Chondrocyte (in vitro differentiated cells): ENCODE measurements around the gene BLVRA. TPM values are rescaled to one million over a fixed set of nuclear protein-coding genes. Genes with fewer than 3 reads are reported as not detected.

ENCODE experiments used
- DNase-seq: peaks from one replicate; pipeline ENCODE4 v3.0.0; 2021; ENCODE audit warnings: mixed read lengths, low spot score
- H3K27ac Mint-ChIP-seq: one replicate; pipeline ENCODE4 v1.8.0; 2021; ENCODE audit warnings: mild to moderate bottlenecking, moderate library complexity, mixed read lengths; ENCODE audit not compliant: unreplicated experiment
- H3K27me3 Mint-ChIP-seq: 2 replicates; pipeline ENCODE4 v1.8.0; 2021; ENCODE audit warnings: low read depth, mixed read lengths
- H3K36me3 Mint-ChIP-seq: 2 replicates; pipeline ENCODE4 v1.8.0; 2021; ENCODE audit warnings: low read depth, mixed read lengths
- H3K4me1 Mint-ChIP-seq: 2 replicates; pipeline ENCODE4 v1.8.0; 2021; ENCODE audit warnings: low read depth, mild to moderate bottlenecking, mixed read lengths
- H3K4me3 Mint-ChIP-seq: one replicate; pipeline ENCODE4 v1.8.0; 2021; ENCODE audit warnings: mild to moderate bottlenecking, moderate library complexity, mixed read lengths; ENCODE audit not compliant: unreplicated experiment
- H3K9me3 Mint-ChIP-seq: 2 replicates; pipeline ENCODE4 v1.8.0; 2021; ENCODE audit warnings: low read depth, mixed read lengths
- CTCF ChIP-seq: fragments of 200-600 bp; sonication (generic); IDR thresholded peaks from 2 replicates; pipeline ENCODE4 v1.5.0; 2021; ENCODE audit warnings: antibody characterized with exemption, mild to moderate bottlenecking, moderate library complexity
- total RNA-seq: library from RNA; stranded (reverse); gene quantifications from 3 replicates; pipeline ENCODE4 v1.2.1, GENCODE V29; 2021

BLVRA gene
- total RNA-seq, 1 donor from 2014 or later = 48.9 TPM

DNA sequence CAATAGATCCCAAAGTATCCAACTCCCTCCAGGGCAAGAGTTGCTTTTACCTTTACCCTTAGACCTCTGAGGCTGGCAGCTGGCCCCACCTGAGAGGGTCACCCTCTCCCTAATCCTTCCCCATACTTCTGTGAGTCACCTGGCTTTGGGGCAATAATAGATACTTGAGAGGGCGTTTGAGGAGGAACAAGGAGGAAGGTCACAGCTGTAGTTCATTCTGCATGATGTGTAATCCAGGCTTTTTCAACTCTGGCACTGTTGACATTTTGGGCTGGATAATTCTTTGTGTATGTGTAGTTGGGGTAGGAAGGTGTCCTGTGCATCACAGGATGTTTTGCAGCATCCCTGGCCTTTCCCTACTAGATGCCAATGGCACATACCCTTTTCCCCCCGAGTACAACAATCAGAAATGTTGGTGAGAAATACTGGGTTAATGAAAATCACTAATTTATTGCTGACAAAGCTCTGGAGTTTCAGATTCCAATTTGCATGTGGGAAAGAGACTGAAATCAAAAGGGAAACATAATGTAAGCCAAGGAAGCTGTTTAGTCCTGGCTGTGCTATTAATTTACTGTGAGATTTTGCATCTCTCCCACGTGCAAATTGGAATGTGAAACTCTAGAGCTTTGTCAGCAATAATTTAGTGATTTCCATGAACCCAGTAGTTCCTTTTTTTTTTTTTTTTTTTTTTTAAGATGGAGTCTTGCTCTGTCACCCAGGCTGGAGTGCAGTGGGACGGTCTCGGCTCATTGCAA, 3.6 kb downstream of the BLVRA start:
- peaks cover 42% of the 10 kb centered on the region for H3K4me1 Mint-ChIP-seq
- no peak for DNase-seq
- H3K9me3 Mint-ChIP-seq = no peaks in the 10 kb centered on the region
- TF ChIP-seq CTCF = no peak
- H3K4me3 Mint-ChIP-seq = no peak overlapping the region
- H3K27ac Mint-ChIP-seq = no peak overlapping the region
- H3K36me3 Mint-ChIP-seq = peaks cover 3% of the 10 kb centered on the region
- no peaks in the 10 kb centered on the region for H3K27me3 Mint-ChIP-seq

DNA sequence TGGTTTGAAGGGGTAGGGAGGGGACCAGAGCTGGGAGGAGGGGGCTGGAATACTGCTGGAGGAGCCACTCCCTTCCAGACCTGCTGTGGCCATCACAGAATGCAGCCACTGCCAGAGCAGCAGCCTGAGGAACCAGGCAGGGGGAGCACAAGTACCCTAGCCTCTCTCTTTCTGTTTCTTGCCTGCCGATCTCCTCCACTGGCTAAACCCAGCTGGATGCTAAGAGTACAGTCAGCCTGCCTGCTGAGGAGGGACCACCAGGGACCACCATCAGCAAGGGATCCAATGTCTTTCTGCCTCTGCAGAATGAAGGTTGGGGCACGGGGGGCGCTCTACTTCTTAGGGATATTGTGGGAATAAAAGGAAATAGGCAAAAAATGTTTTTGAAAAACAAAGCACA, 4.7 kb downstream of the BLVRA start:
- Mint-ChIP-seq H3K36me3 (peaks cover 3% of the 10 kb centered on the region), H3K27me3 (no peaks in the 10 kb centered on the region), H3K4me3 (no peak overlapping the region), H3K27ac (no peak overlapping the region), H3K4me1 (peaks cover 32% of the 10 kb centered on the region), H3K9me3 (no peaks in the 10 kb centered on the region)
- TF ChIP-seq CTCF = no peak
- no peak for DNase-seq

GRCh38 chr7:43764039-43764761, 5.7 kb downstream of the BLVRA start:
- Mint-ChIP-seq H3K4me3 (no peak overlapping the region), H3K36me3 (peaks cover 3% of the 10 kb centered on the region), H3K9me3 (no peaks in the 10 kb centered on the region), H3K27me3 (no peaks in the 10 kb centered on the region), H3K4me1 (peaks cover 30% of the 10 kb centered on the region), H3K27ac (peak overlapping the region; percentile 51)
- TF ChIP-seq CTCF = no peak
- DNase-seq = no peak

- Mint-ChIP-seq H3K9me3 (no peaks in the 10 kb centered on the region), H3K27me3 (no peaks in the 10 kb centered on the region), H3K36me3 (peaks cover 3% of the 10 kb centered on the region), H3K4me1 (peaks cover 25% of the 10 kb centered on the region), H3K4me3 (no peak overlapping the region), H3K27ac (no peak overlapping the region)
- TF ChIP-seq CTCF = no peak
- DNase-seq = no peak
Observed at GRCh38 chr7:43764807-43765491, 6.5 kb downstream of the BLVRA start.

DNA sequence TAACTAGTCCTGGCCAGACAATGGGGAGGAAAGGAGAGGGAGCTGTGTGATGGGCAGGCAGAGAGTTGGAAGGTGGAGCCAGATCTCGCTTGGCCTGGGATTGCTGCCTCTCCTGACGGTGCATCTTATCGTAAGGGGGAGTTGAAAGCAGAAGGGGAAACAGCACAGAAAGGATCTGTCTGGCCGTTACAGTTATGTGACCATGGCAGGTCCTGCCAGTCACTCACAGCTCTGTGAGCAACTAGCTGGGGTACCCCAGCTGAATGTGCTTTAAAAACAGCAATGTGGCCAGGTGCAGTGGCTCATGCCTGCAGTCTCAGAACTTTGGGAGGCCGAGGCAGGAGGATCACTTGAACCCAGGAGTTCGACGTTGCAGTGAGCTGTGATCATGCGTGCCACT, 8.1 kb downstream of the BLVRA start:
- peaks cover 7% of the 10 kb centered on the region for H3K36me3 Mint-ChIP-seq
- no peak for TF ChIP-seq CTCF
- peaks cover 22% of the 10 kb centered on the region for H3K4me1 Mint-ChIP-seq
- no peak overlapping the region for H3K27ac Mint-ChIP-seq
- H3K27me3 Mint-ChIP-seq = no peaks in the 10 kb centered on the region
- no peak overlapping the region for H3K4me3 Mint-ChIP-seq
- no peak for DNase-seq
- H3K9me3 Mint-ChIP-seq = no peaks in the 10 kb centered on the region
